GM12892 (cell line): ENCODE measurements around the gene CLECL1.
A peak's percentile ranks its signal among the peaks of the same experiment; 100 is the strongest.
"Not testable (repeated sequence)": the region's sequence is repeated elsewhere in the genome, so short reads cannot be mapped to it uniquely, and the experiment has no call there.

ENCODE experiments used
- DNase-seq: peaks from one replicate; pipeline ENCODE4 v3.0.0; 2011; ENCODE audit not compliant: insufficient read length
- FAIRE-seq: peaks from 2 replicates; lab custom pipeline; 2011; peaks lifted over from hg19 to GRCh38; lab: Jason Lieb, UNC
- POLR2A ChIP-seq: IDR thresholded peaks from 2 replicates; pipeline ENCODE4 v1.6.1; 2011; ENCODE audit warnings: low read depth, low read length, control low read depth
- POLR2AphosphoS5 ChIP-seq: IDR thresholded peaks from 2 replicates; pipeline ENCODE4 v1.6.1; 2011; ENCODE audit warnings: low read depth, low read length, control low read depth
- TAF1 ChIP-seq: IDR thresholded peaks from 2 replicates; pipeline ENCODE4 v1.6.1; 2011; ENCODE audit warnings: low read depth, mild to moderate bottlenecking, control low read depth, low read length, borderline replicate concordance

The CLECL1 gene

GRCh38 chr12:9749640-9750039 is 16.7 kb upstream of the CLECL1 start:
- FAIRE-seq (no peak), DNase-seq (no peak)
- TF ChIP-seq TAF1 (no peak), POLR2A (no peak)

GRCh38 chr12:9745199-9745598 is 12.3 kb upstream of the CLECL1 start:
- no peak for FAIRE-seq
- DNase-seq, result no peak
- no peak for TF ChIP-seq POLR2AphosphoS5
- no peak for TF ChIP-seq POLR2A
- TF ChIP-seq TAF1, result no peak

GRCh38 chr12:9742661-9743060 is 9.8 kb upstream of the CLECL1 start:
- TF ChIP-seq POLR2AphosphoS5 (no peak), POLR2A (no peak), TAF1 (no peak)
- DNase-seq, result no peak
- FAIRE-seq, result no peak

GRCh38 chr12:9741726-9742125 is 8.8 kb upstream of the CLECL1 start:
- FAIRE-seq (peak; percentile 95), DNase-seq (no peak)
- TF ChIP-seq POLR2AphosphoS5 (peak; percentile 51; the same call in 1 of the 2 replicates), POLR2A (no peak)

- peak; percentile 56 for FAIRE-seq
- no peak for TF ChIP-seq POLR2AphosphoS5
- TF ChIP-seq TAF1, result no peak
- no peak for TF ChIP-seq POLR2A
- no peak for DNase-seq
Observed at GRCh38 chr12:9740106-9740750, 7.3 kb upstream of the CLECL1 start.

GRCh38 chr12:9739404-9740105 is 6.7 kb upstream of the CLECL1 start:
- FAIRE-seq, DNase-seq: not testable (repeated sequence)

GRCh38 chr12:9738905-9739304 is 6.0 kb upstream of the CLECL1 start:
- peak; percentile 17 for FAIRE-seq
- DNase-seq, result not testable (repeated sequence)

- peak; percentile 40 for FAIRE-seq
- no peak for DNase-seq
- TF ChIP-seq POLR2AphosphoS5, result no peak
- no peak for TF ChIP-seq POLR2A
- no peak for TF ChIP-seq TAF1
Observed at GRCh38 chr12:9736936-9737705, 4.2 kb upstream of the CLECL1 start.

GRCh38 chr12:9735601-9736000 is 2.7 kb upstream of the CLECL1 start:
- peak; percentile 86 for FAIRE-seq

GRCh38 chr12:9731797-9732196 is 1.1 kb downstream of the CLECL1 start:
- no peak for DNase-seq
- TF ChIP-seq POLR2AphosphoS5 (no peak), TAF1 (no peak), POLR2A (no peak)
- FAIRE-seq, result peak; percentile 84

More at GRCh38 chr12:9735601-9736000, 2.7 kb upstream of the CLECL1 start:
- DNase-seq, result no peak
- no peak for TF ChIP-seq TAF1
- no peak for TF ChIP-seq POLR2AphosphoS5
- TF ChIP-seq POLR2A, result no peak

- DNase-seq (no peak), FAIRE-seq (peak; percentile 51)
- TF ChIP-seq TAF1 (no peak), POLR2A (no peak), POLR2AphosphoS5 (no peak)
Observed at GRCh38 chr12:9731393-9731792, 1.5 kb downstream of the CLECL1 start.

- DNase-seq (no peak), FAIRE-seq (peak; percentile 87)
- TF ChIP-seq TAF1, result no peak
- TF ChIP-seq POLR2AphosphoS5, result 0 out of 2 replicates have a peak, but pooled peaks have one; percentile 28
- 0 out of 2 replicates have a peak, but pooled peaks have one; percentile 13 for TF ChIP-seq POLR2A
Observed at GRCh38 chr12:9730591-9730990, 2.3 kb downstream of the CLECL1 start.
